HG02943 (cell line): ENCODE results near the gene BHLHE23.
"Not testable (repeated sequence)": the region's sequence is repeated elsewhere in the genome, so short reads cannot be mapped to it uniquely, and the experiment has no call there.

Experiments used
- ATAC-seq: cut with Tn5 transposase; IDR thresholded peaks from one replicate; pipeline ENCODE4 v1.9.1; 2021; ENCODE audit warnings: mild to moderate bottlenecking, low read depth, moderate library complexity; ENCODE audit not compliant: unreplicated experiment

BHLHE23 gene

DNA sequence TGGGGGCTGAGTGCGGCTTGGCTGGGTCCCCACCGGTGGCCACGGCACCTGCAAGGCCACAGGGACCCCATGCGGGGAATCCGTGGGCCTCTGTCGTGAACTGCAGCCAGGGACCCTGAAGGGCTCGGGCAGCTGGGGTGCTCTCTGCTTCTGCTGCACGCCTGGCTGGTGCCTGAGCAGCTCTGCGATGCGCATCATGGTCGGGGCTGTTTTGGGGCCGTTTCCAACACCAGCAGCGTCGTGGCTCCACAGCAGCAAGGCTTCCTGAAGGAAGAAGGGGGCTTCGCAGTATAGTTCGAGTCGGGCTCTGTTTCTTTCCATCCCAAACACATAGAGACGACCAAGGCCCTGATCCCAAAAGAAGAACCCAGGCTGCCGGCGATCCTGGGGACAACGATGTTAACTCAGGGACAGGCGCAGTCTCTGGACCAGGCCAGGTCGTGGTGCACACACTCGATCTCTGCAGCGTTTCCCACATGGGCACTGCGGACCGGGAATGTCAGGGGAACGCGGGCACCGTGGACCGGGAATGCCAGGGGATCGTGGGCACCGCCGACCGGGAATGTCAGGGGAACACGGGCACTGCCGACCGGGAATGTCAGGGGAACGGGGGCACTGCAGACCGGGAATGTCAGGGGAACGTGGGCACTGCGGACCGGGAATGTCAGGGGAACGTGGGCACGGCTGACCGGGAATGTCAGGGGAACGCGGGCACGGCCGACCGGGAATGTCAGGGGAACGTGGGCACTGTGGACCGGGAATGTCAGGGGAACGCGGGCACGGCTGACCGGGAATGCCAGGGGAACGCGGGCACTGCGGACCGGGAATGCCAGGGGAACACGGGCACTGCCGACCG is 36.8 kb upstream of the BHLHE23 start:
- no peak for ATAC-seq

DNA sequence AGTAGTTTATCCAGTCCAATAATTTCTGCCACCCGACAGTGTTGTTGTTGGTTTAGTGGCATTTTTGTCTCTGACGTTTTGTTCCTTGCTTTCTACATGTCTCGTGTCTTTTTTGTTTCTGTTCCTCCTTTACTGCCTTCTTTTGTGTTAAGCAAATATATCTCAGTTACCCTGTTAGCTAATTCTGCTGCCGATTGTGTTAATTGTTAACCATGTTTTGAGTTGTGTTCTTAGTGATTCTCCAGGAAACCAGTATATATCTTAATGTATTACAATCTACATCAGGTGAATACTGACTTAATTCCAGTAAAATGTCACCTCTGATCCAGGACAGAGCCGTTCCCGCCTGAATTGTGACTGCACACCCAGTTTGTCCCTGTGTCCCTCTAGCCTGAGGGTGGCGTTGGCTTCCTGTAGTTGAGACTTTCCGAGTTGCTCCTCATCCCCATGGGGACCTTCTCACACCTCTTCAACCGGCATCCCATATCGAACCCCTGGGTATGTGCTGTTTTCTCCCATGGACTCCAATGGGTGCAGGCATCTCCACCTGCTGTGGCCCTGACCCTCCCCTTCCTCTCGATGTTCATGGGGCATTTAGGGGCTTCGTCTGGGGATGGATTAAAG is 35.8 kb upstream of the BHLHE23 start:
- ATAC-seq, result no peak

DNA sequence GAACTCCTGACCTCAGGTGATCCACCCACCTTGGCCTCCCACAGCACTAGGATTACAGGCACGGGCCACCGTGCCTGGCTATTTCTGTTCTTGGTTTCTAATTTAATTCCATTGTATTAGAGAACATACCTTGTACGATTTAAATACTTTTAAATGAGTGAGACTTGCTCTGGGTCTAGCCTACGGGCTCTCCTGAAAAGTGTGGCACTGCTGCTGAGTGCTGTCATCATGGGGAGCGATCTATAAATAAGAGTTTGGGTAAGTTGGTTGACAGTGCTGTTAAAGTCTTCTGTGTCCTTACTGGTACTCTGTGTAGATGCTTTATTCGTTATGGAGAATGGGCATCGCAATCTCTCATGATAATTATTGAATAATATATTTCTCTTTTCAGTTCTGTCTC is 35.0 kb upstream of the BHLHE23 start:
- ATAC-seq, result no peak

DNA sequence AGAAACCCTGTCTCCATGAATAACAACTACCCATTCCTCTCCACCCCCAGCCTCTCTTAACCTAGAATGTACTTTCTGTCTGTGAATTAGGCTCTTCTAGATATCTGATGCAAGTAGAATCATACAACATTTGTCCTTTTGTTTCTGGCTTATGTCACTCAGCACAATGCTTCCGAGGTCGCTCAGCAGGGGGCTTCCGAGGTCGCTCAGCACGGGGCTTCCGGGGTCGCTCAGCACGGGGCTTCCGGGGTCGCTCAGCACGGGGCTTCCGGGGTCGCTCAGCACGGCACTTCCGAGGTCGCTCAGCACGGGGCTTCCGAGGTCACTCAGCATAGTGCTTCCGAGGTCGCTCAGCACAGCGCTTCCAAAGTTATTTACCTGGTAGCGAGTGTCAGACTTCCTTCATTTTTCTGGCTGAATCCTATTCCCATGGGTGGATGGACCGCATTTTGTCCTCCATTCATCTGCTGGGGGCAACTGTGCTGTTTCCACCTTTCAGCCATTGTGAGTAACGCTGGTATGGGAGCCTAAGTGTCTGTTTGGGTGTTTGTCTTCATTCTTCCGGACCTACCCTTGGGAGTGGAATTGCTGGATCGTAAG is 31.0 kb upstream of the BHLHE23 start:
- ATAC-seq, result no peak

DNA sequence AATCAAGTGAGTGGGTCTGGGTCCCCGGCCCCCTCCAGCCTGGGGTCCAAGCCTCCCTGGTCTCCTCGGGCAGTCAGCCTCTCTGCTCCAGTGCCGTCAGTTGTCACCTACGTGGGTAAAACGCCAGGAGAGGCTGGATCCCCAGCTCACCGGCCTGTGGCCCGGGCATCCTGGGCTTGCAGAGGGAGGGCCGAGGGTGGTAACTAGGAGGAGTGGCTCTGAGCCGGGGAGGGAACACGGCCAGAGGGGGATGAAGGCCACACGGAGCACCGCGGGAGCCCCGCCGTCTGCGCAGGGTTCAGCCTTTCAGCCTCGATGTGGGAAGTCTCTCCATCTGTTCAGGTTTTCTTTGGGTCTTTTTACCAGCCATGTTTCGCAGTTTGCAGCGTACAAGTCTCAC is 29.5 kb upstream of the BHLHE23 start:
- no peak for ATAC-seq

DNA sequence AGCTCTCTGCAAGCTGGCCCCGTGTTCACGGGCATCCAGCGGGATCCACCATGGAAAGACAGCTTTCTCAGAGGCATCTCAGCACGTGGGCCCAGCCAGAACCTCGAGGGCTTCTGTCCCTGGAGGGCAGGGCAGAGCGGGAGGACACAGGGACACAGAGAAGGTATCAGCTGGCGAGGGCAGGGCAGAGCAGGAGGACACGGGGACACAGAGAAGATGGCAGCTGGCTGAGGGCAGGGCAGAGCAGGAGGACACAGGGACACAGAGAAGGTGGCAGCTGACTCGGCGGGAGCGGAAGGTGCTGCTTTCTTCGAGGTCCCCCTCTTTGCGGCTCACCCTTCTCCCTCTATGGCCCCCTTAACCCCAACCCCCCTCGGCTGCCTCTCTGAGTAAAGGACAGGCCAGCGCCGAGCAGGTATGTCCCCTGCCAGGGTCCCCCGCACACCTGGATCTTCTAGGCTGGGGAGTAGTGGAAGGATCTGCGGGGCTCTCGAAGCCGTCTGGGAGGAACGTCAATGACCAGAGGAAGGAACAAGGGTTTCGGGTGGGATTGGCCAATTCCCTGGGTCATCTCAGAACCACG is 28.9 kb upstream of the BHLHE23 start:
- ATAC-seq, result no peak

DNA sequence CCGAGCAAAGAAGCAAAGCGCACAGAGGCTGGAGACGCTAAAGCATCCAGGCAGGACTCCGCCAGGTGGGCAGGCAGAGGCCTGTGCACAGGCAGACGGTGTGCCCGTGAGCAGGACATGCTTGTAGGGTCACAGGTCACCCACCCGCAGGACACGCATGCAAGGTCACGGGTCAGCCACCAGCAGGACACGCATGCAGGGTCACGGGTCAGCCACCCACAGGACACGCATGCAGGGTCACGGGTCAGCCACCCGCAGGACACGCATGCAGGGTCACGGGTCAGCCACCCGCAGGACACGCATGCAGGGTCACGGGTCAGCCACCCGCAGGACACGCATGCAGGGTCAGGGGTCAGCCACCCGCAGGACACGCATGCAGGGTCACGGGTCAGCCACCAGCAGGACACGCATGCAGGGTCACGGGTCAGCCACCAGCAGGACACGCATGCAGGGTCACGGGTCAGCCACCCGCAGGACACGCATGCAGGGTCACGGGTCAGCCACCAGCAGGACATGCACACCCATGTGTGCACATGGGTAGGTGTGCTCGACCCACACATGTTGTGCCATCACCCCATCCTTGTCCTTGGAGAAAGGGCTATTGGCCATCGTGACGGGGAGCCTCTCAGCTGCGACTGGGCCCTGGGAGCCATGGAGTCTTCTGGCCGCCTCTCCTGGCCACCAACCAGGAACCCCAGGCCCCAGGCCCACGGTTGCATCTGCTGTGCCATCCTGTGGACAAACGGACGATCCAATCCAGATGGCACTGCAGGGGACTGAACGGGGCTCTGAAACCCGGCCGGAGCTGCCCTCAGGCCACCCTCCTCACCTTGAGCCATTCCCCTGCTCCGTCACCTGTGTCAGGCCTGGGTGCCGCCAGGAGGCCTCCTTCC is 28.2 kb upstream of the BHLHE23 start:
- not testable (repeated sequence) for ATAC-seq

DNA sequence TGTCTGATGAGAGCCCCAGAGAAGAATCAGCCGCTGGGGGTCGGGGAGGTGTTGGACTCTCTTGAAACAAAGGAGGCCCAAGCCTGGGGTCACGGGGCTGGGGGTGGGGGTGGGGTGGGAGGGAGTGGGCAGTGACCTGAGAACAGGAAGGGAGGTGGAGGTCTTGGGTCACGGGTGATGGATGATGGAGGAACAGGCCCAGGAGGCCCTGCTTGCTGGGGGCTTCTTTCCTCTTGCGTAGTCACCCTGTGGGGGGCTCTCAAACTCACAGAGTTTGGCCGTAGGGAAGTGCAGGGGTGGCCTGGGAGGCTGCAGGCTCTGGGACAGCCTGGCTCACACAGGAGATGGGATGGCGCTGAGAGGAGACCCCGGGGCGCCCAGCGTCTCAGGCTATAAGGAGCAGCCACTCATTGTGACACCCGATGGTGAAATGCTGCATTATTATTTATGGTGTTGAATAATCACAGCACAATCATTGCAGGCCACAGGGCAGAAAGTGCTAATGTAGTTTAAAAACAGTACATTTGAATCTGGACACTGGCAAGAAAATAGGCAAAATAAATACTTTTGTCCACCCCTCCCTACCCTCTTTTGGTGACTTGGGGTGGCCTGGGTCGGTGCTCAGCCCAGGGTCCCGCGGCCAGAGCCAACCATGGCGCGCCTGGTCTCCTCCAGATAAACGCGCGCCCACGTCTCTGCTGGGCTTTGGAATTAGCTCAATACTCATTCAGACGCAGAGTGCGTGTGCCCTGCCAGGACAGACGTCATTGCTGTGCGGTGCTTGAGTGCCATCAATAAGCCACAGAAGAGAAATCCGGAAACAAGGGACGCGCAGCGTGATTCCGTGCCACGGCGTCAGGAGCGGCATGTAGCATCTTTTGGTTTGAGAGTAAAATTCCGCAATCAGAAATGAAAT is 27.3 kb upstream of the BHLHE23 start:
- ATAC-seq, result no peak

DNA sequence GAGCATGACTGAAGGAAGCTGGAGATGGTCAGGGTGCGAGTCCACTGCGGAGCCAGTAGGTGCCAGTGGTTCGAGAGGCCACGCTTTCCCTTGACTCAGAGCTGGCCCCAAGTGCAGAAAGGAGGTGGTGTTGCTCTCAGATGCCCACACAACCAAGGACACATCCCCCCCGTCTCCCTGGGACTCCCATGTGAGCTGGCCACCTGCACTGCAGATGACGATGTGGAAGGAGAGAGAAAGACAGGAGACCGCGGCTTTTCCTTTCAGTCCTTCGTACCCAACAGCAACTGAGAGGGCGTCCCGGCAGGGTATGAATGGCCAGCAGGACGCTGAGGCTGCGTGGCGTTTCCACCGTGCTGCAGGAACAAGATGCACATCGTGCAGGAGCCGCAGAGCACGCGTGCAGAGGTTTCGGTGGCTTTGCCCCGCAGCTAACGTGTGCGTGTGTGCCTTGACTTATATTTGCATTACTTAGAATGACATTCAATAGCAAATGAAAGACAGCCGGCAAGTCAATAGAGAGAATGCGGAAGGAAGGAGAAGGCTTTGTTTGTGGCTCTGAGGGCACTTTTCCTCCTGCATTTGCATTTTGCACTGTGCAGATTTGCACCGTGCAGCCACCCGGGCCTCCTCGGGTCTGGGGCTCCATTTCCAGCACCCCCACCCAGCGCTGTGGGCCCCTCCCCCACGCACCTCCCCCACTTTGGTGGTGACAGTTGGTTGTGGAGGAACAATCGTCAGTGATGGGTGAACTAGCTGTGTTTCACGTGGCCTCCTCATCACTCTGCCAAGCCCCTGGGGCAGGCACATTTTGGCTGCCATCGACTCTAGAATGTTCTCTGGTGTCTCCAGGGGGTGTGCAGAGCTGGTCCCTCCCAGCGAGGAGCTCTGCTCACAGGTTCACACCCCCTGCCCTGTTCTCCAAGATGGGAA is 26.4 kb upstream of the BHLHE23 start:
- no peak for ATAC-seq

DNA sequence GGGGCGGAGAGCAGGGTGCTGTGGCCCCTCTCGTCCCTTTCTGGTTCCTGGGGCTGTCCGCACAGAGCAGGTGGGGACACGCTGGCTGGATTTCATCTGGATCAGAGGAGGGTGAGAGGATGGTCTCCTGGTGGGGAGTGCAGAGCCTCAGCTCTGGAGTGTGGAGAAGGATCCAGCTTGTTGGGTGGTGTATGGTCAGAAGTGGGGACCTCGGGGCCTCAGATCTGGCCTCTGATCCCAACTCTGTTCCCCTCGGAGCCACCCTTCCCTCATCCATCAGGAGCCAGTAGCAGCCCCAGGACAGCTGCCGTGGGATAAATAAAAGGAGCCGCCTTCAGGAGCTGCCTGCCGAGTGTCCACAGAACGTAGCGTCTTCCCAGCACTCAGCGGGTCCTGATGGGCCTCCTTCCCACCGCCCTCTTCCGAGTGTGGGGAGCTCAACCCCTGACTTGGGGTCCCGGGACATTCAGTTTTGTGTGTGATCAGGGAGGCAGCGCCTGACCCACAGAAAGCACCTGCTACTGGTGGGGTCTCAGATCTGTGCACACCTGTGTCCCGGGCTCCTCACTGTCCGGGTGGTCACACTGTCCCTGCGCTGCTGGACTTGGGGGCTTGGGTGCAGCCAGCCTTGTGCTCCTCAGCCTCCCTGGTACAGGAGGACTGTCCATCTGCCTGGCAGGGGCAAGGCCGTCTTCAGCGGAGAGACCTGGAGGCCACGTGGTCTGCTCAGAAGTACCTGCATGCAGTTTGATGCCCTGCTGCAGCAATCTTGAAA is 25.4 kb upstream of the BHLHE23 start:
- no peak for ATAC-seq

DNA sequence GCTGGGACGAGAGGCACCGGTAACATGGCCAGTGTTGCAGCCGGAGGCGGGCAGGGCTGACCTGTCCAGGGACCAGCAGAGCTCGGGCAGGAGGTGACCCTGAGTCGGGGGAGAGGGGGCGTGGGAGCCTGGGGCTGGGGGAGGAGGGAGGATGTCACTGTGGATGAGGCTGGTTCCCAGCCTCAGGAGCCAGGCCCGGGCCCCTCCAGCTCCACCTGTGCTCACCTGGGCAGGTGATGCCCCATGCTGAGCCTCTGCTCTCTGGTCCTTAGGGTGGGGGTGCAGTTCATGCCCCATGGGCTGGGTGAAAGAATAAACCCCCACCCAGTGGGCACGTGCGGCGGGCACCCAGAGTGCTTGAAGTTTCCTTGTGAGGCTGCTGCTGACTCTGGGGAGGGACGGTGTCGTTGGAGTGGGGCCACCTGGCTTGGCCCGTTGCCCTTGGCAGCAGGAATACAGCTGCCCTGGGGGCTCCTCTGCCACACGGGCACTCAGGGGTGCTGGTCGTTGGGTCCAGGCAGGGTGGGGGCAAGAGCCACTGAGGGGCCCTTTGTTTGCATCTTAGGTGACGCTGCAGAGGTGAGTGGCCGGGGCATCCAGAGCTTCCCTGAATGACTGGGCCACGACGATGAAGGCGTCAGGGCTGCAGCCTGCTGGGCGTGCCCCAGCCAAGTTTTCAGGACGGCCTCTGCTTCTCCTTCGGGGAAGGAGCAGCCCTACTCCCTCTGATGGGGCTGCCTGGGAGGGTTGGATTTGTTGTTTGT is 24.7 kb upstream of the BHLHE23 start:
- no peak for ATAC-seq

DNA sequence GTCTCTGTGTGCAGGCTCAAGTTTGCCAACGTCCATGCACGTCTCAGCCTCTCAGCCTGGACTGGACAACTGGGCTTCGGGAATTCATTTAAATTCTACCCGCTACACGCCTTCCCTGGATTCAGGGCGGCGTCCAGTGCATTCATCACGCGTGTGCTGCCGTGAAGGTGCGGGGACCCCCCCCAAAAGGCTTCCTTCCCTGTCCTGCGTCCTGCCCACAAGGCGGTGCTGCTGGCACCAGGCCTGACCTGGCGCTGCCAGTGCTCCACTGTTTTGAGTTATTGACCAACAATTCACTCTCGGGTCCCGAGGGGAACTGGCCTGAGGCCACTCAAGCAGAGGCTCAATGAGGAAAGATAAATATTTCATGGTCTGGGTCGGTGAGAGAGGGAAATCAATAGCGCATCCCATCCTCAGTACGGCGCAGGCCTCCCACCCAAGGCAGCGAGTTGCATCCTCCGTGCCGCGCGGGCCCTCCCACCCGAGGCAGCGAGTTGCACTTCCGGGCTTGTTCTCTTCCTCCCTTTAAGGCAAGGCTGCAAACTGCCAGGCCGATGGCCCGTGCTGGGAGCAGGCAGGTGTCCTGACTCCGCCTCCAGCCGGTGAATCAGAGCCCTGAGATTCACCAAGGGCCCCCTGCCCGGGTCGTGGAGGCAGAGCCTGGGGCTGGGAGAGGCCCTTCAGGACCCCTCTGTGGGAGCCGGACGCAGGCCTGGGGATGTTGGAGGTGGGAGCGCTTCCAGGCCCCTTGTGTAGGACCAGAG is 22.8 kb upstream of the BHLHE23 start:
- no peak for ATAC-seq

DNA sequence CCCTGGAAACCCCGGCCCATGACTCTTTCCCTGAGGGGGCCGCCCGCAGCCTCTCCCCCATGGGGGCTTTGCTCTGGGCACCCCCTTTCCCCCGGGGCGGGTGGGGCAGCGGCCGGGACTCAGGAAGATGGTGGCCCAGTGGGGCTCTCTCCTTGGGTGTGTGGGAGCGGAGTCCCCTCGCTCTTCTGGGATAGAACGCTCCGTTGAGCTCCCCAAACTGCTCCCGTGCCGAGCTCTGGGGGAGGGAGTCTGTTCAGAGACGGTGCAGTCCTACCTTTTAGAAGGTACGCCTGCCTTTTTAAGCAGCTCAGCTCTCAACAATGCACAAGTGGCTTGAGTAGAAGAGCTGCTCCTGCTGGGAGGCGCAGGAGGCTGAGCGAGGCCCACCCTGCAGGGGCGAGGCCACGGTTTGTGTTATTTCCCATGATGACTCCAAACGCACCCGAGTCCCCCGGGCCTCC is 21.7 kb upstream of the BHLHE23 start:
- no peak for ATAC-seq

DNA sequence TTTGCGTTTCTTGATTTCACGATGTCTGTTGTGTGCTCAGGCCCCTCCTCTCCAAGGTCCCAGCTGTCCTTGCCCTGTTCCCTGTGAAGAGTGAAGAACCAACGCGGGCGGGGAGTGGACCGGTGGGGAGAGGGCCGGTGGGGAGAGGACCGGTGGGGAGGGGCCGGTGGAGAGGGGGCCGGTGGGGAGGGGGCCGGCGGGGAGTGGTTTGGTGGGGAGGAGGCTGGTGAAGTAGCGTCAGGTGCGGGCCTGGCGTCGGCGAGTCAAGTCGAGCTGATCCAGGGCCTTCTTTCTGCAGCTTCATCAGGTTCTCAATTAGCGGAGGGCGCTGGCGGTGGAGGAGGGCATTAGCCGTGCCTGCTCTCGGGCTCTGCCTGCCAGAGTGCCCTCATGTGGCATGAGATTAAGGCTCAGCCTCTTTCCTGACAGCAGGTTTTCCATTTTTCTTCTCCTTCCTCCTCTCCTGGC is 21.2 kb upstream of the BHLHE23 start:
- ATAC-seq, result no peak

DNA sequence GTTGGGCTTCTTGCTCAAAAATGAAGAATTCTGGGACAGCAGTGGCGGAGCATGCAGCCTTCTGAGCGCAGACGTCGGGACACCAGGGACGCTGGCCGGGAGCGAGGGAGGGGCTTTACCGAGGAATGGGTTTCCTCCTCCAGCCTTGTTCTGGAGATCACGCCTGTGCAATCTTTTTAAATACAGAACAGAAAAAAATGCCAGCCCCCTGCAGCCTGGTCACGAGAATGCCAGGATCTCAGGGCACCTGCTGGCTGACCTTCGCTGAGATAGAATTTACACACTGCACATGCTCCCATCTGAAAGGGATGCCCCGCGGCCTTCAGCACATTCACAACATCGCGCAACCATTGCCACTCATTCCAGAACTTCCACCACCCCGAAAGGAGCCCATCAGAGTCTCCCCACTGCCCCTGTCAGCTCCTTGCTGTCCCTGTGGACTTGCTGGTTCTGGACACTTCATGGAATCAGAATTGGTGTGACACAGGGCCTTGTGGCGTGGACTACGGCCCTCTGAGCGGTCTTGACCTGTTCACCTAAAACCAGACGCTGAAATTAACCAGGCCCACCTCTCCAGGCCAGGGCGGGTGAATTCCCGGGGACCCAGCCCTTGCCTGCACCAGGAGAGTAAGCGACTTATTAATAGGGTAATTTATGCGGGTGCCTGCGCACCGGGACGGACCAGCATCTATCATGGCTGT is 20.6 kb upstream of the BHLHE23 start:
- no peak for ATAC-seq
